ENCODE data around the gene TBC1D8B. TPM values are rescaled to one million over a fixed set of nuclear protein-coding genes. Genes with fewer than 3 reads are reported as not detected.
A peak's percentile ranks its signal among the peaks of the same experiment; 100 is the strongest.

The TBC1D8B gene
- total and polyA plus RNA-seq, 9 of the 15 experiments (the other 6 are each of a cell fraction or from before 2014, with no cell fraction given) = 0.04 to 0.36 (median 0.10) TPM; not detected in 1

GRCh38 chrX:106874075-106874474 lies 71.6 kb downstream of the TBC1D8B start:
- H4K20me1 ChIP-seq (replicated peaks; ENCODE audit: control insufficient read depth, insufficient read depth, low read length) = no peaks in the 10 kb centered on the region
- no TSS peak for BruUV-seq (replicated peaks)
- no peaks in the 10 kb centered on the region for H3K4me1 ChIP-seq (replicated peaks in 1 of 2; ENCODE audit: control insufficient read depth in 2 of 2, insufficient read depth in 2 of 2, low read length in 2 of 2)
- H3K79me2 ChIP-seq (ENCODE audit: control insufficient read depth, insufficient read depth, low read length) = no peaks in the 10 kb centered on the region
- H3K27me3 ChIP-seq (ENCODE audit: control insufficient read depth in 2 of 2, insufficient read depth in 2 of 2, low read length in 2 of 2) = no peaks in the 10 kb centered on the region
- no peak overlapping the region for H3K9ac ChIP-seq (ENCODE audit: insufficient read depth in 1 of 2, low read depth in 2 of 2, low read length in 2 of 2)
- H2AFZ ChIP-seq (ENCODE audit: low read depth, low read length) = no peak overlapping the region
- CTCF ChIA-PET (ENCODE audit: low intra/inter-chr PET ratio) = interaction anchor here (0.6 kb wide), 1 partner anchor 1265 kb away, joined by 3 read pairs; no protein-coding TSS in a partner anchor
- POLR2A ChIA-PET = no interaction called here
- in situ Hi-C loops (cut with MboI) (no loop called here), intact Hi-C loops (cut with micrococcal nuclease) (no loop called here)
- ATAC-seq (0 out of 3 replicates have a peak, but pooled peaks have one; percentile 49), DNase-seq (ENCODE audit: extremely low read depth in 1 of 4, low spot score in 3 of 4) (peak in 3 of 4 experiments; percentile 6 to 24 (median 11)), FAIRE-seq (no peak)
- H3K4me3 ChIP-seq = no peak overlapping the region
- 0% methylated on average over 2 of the region's 2 CpGs for WGBS (ENCODE audit: insufficient coverage, low coverage, missing lambda C conversion rate)
- H3K9me1 ChIP-seq (ENCODE audit: control insufficient read depth, insufficient read depth, low read length) = no peaks in the 10 kb centered on the region
- H3K36me3 ChIP-seq (ENCODE audit: control insufficient read depth, insufficient read depth, low read length) = no peaks in the 10 kb centered on the region
- H3K4me2 ChIP-seq (ENCODE audit: insufficient read depth, low read length) = no peak overlapping the region
- H3K27ac ChIP-seq (ENCODE audit: extremely low read depth, low read depth, low read length) = no peak overlapping the region
- H3K9me3 ChIP-seq (replicated peaks; ENCODE audit: control insufficient read depth, insufficient read depth, low read depth, low read length) = no peaks in the 10 kb centered on the region
- TF ChIP-seq RAD21 (CRISPR knock-in tag; conservative IDR thresholded peaks at IDR 0.05 in 1 of 2, IDR thresholded peaks at IDR 0.05 in 1 of 2) (peak; percentile 42 to 65), TAF15 (IDR thresholded peaks at IDR 0.05; ENCODE audit: low read depth, low read length) (no peak), CEBPB (tag; IDR thresholded peaks at IDR 0.05) (peak; percentile 88), ESRRB (CRISPR knock-in tag; IDR thresholded peaks at IDR 0.05; ENCODE audit: borderline replicate concordance) (no peak), ZNF280A (IDR thresholded peaks at IDR 0.05; ENCODE audit: low read depth, partially characterized antibody) (no peak), SETDB1 (IDR thresholded peaks at IDR 0.05; ENCODE audit: low read length) (no peak), POLR2AphosphoS2 (IDR thresholded peaks at IDR 0.05; ENCODE audit: low read length) (no peak), CEBPG (CRISPR knock-in tag; IDR thresholded peaks at IDR 0.05) (no peak), CEBPG (tag; conservative IDR thresholded peaks at IDR 0.05 in 1 of 2, IDR thresholded peaks at IDR 0.05 in 1 of 2) (peak; percentile 61 to 80), ZNF592 (IDR thresholded peaks at IDR 0.05) (no peak)
